ENCODE measurements around the gene CLDN6. TPM values are rescaled to one million over a fixed set of nuclear protein-coding genes. Genes with fewer than 3 reads are reported as not detected.
A peak's percentile ranks its signal among the peaks of the same experiment; 100 is the strongest.

CLDN6 gene
- total and polyA plus RNA-seq, 2 of the 13 experiments (the other 11 are each of a cell fraction or from before 2014, with no cell fraction given), result 5.9 to 7.6 TPM

GRCh38 chr16:3023415-3023668 lies 5.4 kb upstream of the CLDN6 start (continued):
- TF ChIP-seq AFF4 (CRISPR knock-in tag; IDR thresholded peaks at IDR 0.05), result no peak

GRCh38 chr16:3022684-3023414 lies 4.9 kb upstream of the CLDN6 start:
- Histone ChIP-seq H2AFZ (ENCODE audit: low read length) (no peak overlapping the region), H3K4me2 (ENCODE audit: low read depth, low read length) (peak overlapping the region; percentile 85), H3K79me2 (ENCODE audit: insufficient read depth, low read length) (peaks cover 5% of the 10 kb centered on the region), H3K4me3 (replicated peaks in 1 of 3; ENCODE audit: insufficient read depth in 1 of 3, low read depth in 2 of 3, low read length in 3 of 3) (peak overlapping the region; percentile 62 to 93 (median 65)), H3K9ac (ENCODE audit: insufficient read depth, low read depth, low read length) (peak overlapping the region; percentile 99), H4K20me1 (ENCODE audit: insufficient read depth, low read length) (peaks cover 31% of the 10 kb centered on the region; the same call in 1 of the 2 replicates), H3K9me3 (ENCODE audit: low read length) (no peaks in the 10 kb centered on the region), H3K36me3 (replicated peaks in 1 of 2; ENCODE audit: control insufficient read depth in 1 of 2, insufficient read depth in 2 of 2, low read length in 2 of 2) (peaks cover 16 to 17% of the 10 kb centered on the region in 2 experiments; a peak in 4 of 5 replicates), H3K27ac (ENCODE audit: extremely low read length, insufficient read depth, low read length) (peak overlapping the region; percentile 93), H3K27me3 (ENCODE audit: control insufficient read depth in 1 of 2, insufficient read depth in 2 of 2, low read length in 2 of 2) (no peaks in the 10 kb centered on the region; a peak in 2 of 5 replicates), H3K4me1 (ENCODE audit: insufficient read depth, low read length) (peaks cover 51% of the 10 kb centered on the region)
- in situ Hi-C loops (cut with HindIII; ENCODE audit: extremely low pct_ligation_motif_present, low pct_unique_long_range_greater_than_20kb) (no loop called here), intact Hi-C loops (cut with micrococcal nuclease; ENCODE audit: unreplicated experiment) (no loop called here)
- no peak for DNase-seq (ENCODE audit: low spot score)
- WGBS (ENCODE audit: low lambda C conversion rate), result 27% methylated on average over 6 of the region's 8 CpGs
- FAIRE-seq, result no peak
- ChIA-PET POLR2A (interaction anchor here (0.6 to 18.8 kb wide), 17 partner anchors 9 to 271 kb away, joined by 3 to 750 read pairs (median 4); partner anchors contain the start of genes CLDN9, IL32, KREMEN2 and PKMYT1), CTCF (ENCODE audit: low intra/inter-chr PET ratio, low total read pairs) (no interaction called here)
- ATAC-seq, result peak; percentile 1; the same call in 2 of the 3 replicates
- BruUV-seq (replicated peaks), result no TSS peak
- TF ChIP-seq ZSCAN31 (CRISPR knock-in tag; IDR thresholded peaks at IDR 0.05; ENCODE audit: low read depth), result no peak
- TF ChIP-seq YY1 (IDR thresholded peaks at IDR 0.05; ENCODE audit: insufficient read depth, insufficient replicate concordance, low read depth, low read length), result peak; percentile 13
- TF ChIP-seq ZNF564 (CRISPR knock-in tag; IDR thresholded peaks at IDR 0.05), result no peak
- TF ChIP-seq HNF1B (CRISPR knock-in tag; IDR thresholded peaks at IDR 0.05), result no peak
- no peak for TF ChIP-seq ZHX2 (IDR thresholded peaks at IDR 0.05; ENCODE audit: low read depth)
- TF ChIP-seq ZHX2 (CRISPR knock-in tag; IDR thresholded peaks at IDR 0.05; ENCODE audit: borderline replicate concordance), result no peak
